Head of caudate nucleus (tissue), 42 donors: Measurements from ENCODE around the gene PABPN1.

ENCODE experiments used
- DNase-seq, 42 donors: peaks; one replicate each; pipeline versions ENCODE4 v3.0.0 to v3.0.0-alpha.2; 2020 to 2021; ENCODE audit warnings: mixed read lengths in 7 of 42
- intact Hi-C: fragments of 100-400 bp; cut with DNase I; formaldehyde crosslinking; loops from one replicate; pipeline ENCODE4 v1.15.0; 2022

Gene PABPN1

DNA sequence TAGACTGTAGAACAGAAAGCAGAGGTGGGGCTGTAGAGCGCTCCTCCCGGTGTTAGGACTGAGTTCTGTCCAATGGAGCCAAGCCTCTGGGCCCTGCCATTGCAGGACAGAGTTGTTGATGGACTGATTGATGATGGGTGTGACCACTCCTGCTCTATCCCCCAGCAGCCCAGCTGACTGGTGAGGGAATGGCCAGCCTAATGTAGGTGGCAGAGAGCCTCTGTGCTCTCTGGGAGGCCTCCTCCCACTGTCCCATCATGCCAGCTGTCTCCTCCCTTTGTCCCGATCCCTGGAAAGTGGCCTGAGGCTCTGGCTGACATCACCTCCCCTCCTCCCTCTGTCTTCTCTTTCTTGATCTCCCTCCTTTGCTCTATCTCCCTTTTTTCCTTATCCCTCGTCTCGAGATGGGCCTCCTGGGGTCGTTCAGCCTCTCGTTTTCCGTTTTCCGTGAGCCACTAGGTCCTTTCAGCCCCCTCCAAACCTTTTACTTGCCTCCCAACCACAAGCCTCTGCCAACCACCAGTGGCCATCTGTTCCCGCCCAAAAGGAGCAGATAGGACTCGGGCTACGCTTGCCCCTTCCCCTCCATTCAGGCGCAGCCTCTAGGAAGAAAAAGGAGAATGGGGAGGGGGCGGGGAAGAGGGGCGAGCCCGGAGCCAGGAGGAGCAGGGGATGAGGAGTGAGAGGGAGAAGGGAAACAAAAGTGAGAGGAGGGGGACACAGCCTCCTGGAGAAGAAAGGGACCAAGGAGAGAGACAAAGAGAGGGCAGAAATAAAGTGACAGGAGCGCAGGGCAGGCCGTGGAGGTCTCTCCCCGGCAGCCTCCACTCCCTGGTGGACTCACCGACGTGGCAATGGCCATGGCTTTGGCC, 43.1 kb downstream of the PABPN1 start:
- DNase-seq, result peak; percentile 42 to 90 (median 78)
- intact Hi-C loops, result loop anchor here (5.0 kb wide), 1 partner anchor 42 kb away; the partner anchor contains the start of gene PABPN1

DNA sequence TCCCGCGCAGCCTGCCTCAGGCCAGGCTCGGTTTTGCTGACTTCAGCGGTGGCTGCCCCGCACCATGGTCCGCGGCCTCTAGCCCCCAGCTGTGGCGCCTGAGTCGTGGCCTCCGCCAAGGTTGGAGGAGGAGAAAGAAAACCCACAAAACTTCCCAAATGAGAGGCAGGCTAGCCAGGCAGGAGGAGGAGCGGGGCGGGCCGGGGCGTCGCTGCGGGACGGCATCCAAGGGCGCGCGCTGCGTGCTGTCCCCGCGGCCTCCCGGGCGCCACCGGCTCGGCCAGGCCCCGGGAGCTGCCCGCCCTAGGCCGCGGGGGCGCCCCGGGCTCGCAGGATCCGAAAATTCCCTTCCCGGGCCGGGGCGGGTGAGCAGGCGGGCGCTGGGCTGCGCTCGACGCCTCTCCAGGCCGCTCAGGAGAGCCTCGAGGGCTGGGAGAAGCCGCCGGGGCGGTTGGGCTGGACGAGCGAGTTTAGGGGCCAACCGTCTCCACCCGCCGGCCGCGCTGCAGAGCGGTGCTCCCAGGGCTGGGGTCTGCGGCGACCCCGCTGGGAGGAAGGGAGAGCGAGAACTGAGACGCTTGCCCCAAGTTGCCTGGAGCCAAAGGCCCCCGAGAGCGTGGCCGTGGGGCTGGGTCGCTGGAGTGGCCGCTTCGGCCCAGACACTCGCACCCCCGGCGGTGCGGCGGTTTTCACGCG, 43.9 kb downstream of the PABPN1 start, which contains the start of gene EFS:
TSS of gene EFS (minus strand) at position 137 of the 696 bp plus-strand sequence. CDS start 147 bp downstream, outside the sequence.
- DNase-seq, result peak in 34 of 42 donors; percentile 22 to 85 (median 65)
- intact Hi-C loops, result no loop called here

DNA sequence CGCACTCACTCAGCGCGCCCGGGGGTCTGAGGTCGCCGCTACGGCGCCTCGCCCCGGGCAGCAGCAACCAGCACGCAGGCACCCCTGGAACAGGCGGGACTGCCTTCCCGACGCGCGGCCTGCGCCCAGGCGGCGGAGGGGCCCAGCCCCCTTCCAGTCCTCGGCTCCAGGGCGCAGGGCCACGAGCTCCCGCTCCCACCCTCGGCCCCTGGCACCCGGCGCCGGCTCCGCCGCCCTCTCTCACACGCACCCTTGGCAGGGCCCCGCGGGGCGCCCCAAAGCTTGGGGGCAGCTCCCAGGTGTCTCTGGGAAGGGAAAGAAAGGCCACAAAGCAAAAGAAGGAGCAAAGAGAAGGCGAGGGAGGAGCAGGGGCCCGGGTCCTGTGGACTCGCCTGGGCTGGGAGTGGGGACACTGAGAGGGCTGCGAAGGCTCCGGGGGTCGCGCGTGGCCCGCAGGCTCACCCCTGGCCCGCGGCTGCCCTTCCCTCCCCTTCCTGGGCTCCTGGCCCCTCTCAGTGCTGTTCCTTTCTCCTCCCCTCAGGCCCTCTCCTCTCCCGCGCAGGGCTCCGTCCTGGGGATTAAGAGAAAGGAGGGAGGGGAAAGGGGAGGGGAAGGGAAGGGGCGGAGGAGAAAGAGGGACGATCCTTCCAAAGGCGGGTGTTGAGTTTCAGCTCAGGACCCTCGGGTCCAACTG, 44.6 kb downstream of the PABPN1 start:
- peak in 33 of 42 donors; percentile 9 to 85 (median 61) for DNase-seq
- intact Hi-C loops, result no loop called here

DNA sequence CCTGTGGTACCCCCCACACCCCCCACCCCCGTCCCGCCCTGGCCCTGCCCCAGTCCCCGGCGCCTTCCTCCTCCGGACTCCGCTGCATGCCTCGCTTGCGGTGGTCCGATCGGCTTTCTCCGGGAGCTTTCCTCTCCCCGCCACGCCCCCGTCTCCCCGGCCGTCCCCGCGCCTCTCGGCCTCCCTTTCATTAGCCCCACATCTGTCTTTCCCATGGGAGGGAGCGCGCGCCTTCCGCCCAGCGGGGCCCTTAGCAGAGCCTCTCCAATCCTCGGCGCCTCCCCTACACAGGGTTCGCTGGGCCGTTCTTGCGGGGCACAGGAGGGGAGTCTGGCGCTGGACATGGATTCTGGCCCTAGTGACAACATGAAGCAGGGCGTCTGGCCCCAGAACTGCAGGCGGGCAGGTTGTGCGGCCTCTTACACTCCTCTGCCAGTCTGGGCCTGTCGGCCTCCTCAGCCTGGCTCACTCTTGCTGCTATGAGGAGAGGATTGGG, 45.2 kb downstream of the PABPN1 start:
- intact Hi-C loops, result no loop called here
- DNase-seq, result peak; percentile 57 to 92 (median 79)

DNA sequence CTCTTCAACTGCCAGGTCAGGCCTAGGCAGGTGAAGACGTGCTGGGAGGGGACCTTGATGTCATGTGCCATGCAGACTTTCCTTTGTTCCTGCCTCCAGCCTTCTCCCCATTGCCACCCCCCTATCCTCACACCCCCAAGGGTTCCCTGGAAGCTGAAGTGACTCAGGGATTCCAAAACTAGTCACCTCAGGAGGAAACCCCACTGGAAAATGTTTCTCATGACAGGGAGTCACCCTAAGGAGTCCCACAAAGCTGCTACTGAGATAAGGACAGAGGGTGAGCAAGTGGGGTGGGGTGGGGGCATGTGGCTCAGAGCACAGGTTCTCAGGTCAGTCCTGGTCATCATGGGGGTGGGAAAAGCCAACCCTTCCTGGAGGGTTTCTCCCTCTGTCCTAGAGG, 49.0 kb downstream of the PABPN1 start:
- no peak for DNase-seq
- intact Hi-C loops, result no loop called here

DNA sequence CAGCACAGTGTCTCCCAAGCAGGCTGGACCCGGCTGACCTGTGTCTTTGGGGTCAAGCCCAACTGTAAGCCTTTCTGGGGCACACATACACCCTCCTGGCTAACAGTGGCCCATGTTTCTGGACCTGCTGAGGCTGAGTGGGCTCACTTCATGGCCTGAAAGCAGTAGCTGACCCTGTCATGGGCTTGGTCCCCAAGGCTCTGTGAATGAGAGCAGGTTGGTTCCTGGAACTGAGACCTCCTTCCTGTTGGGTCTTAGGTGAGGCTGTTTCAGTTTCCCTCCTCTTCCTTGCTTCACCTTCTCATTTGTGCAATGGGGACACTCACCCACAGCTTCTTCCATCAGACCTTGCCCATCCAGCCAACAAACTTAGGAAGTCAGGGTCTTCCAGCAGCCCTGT, 50.6 kb downstream of the PABPN1 start:
- intact Hi-C loops, result no loop called here

DNA sequence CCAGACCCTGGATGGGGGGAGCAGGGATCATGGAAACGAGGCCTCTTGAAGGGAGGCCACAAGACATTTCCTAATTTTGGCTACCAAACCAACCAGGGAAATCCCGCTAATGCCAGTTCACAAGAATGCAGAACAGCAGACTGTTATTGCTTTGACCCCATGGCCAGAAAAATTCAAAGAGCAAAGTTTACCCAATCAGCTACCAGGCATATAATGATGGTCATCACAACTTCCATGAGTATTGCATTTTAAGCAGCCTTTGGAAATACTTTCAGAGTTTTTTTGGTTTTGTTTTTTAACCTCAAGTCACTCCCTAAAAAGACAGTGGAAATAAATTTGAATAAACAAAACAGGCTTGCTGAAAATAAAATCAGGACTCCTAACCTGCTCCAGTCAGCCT, 51.3 kb downstream of the PABPN1 start, which contains the start of gene IL25:
TSS of gene IL25 (plus strand) at position 301 of the 400 bp plus-strand sequence.
- DNase-seq, result no peak
- intact Hi-C loops, result no loop called here

More for the DNA sequence above, 50.6 kb downstream of the PABPN1 start:
- DNase-seq, result no peak

DNA sequence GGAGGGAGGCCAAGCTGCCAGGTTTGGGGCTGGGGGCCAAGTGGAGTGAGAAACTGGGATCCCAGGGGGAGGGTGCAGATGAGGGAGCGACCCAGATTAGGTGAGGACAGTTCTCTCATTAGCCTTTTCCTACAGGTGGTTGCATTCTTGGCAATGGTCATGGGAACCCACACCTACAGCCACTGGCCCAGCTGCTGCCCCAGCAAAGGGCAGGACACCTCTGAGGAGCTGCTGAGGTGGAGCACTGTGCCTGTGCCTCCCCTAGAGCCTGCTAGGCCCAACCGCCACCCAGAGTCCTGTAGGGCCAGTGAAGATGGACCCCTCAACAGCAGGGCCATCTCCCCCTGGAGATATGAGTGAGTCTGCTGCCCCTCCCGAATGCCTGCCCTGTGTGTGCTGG, 51.8 kb downstream of the PABPN1 start:
- intact Hi-C loops, result no loop called here
- DNase-seq, result no peak
